ENCODE results near the gene WNT6.

DNA sequence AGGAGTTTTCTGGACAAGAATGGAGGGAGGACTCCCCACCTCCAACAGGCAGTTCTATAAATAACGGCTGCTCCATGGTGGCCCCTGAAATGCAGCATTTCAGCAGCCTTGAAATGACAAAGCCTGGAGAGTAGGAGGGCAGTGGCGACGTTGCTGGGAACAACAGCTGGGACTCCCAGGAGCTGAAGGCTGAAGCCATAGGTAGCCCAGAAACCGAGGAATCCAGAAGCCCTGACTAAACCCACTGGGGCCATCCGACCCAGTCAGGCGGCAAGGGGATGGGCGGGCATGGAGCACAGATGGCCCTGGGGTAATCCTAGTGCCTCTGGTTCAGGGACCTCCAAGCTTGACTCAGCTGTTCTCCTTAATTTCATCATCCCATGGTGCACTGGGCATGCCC lies 37.0 kb upstream of the WNT6 start:
- no peak for TF ChIP-seq POLR2A (IDR thresholded peaks at IDR 0.05)
- TF ChIP-seq, protein P1, sequence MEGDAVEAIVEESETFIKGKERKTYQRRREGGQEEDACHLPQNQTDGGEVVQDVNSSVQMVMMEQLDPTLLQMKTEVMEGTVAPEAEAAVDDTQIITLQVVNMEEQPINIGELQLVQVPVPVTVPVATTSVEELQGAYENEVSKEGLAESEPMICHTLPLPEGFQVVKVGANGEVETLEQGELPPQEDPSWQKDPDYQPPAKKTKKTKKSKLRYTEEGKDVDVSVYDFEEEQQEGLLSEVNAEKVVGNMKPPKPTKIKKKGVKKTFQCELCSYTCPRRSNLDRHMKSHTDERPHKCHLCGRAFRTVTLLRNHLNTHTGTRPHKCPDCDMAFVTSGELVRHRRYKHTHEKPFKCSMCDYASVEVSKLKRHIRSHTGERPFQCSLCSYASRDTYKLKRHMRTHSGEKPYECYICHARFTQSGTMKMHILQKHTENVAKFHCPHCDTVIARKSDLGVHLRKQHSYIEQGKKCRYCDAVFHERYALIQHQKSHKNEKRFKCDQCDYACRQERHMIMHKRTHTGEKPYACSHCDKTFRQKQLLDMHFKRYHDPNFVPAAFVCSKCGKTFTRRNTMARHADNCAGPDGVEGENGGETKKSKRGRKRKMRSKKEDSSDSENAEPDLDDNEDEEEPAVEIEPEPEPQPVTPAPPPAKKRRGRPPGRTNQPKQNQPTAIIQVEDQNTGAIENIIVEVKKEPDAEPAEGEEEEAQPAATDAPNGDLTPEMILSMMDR (IDR thresholded peaks at IDR 0.05): no peak
